Renal cortical epithelial cell (primary cell): ENCODE measurements around the gene ADGRL1. TPM values are rescaled to one million over a fixed set of nuclear protein-coding genes. Genes with fewer than 3 reads are reported as not detected.
"Not testable (repeated sequence)": the region's sequence is repeated elsewhere in the genome, so short reads cannot be mapped to it uniquely, and the experiment has no call there.

Experiments
- DNase-seq: peaks from one replicate; pipeline ENCODE4 v3.0.0-alpha.2; 2011; ENCODE audit warnings: low read depth
- total RNA-seq: library from RNA; depleted of rRNA; stranded (reverse); fragments of >200 nt; gene quantifications from 2 replicates; pipeline ENCODE4 v1.2.3, GENCODE V29; 2014

The ADGRL1 gene
- total RNA-seq, 1 donor from 2014 or later: 14.8 TPM

DNA sequence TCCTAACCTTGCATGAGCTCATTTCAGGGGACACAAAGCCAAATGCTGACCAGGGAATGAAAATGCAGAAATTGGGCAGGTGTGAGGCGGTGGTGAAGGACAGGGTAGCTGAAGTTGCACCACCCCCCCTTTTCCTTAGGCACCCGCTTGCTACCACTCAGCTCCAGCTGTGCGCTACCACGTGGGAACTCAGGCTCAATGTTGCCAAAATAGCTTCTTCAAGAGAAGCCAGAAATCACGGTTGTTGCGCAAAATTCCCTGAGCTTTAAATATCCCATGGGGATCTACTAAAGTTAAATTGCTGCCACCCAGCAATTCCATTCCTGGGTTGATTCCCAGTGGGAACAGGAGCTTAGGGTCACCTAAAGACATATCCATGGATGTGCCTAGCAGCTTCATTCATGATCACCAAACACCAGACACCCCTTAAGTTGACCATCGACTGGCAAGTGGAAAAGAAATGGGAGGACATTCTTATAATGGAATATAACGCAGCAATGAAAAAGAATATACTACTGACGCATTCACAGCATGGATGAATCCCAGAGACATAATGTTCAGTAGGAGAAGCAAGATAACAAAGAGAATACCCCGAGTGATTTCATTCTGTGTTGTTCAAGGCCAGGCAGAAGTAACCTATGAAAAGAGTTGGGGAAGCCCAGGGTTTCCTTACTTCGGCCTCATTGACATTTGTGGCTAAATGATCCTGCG is 12.8 kb upstream of the ADGRL1 start:
- no peak for DNase-seq

DNA sequence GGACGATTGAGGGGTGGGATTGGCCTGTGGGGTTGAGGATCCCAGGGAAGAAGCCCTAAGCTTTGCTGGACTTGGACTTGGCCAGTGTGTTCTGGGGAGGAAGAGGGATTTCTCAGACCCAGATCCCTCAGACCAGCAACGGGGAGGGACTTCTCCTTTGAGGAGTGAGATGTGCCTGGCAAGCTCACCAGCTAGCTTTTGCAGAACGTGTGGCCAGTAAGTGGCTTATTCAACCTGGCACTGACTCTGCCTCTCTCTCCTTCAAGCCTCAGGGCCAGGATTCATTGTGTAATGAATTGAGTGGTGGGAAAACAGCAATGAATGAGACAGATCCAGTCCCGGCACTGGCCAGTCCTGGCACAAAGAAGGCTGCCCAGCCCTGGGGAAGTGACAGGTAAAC is 11.9 kb upstream of the ADGRL1 start:
- DNase-seq: not testable (repeated sequence)

DNA sequence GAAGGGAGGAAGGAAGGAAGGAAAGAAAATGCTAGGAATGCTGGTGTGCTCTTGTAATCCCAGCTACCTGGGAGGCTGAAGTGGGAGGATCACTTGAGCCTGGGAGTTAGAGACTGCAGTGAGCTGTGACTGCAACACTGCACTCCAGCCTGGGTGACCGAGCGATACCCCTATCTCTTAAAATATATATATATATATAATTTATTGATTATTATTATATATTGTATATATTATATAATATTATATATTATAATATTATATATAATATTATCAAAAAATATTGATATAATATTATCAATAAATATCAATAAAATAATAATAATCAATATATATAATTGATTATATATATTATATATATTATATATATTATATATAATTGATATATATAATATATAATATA is 8.6 kb upstream of the ADGRL1 start:
- DNase-seq: no peak

DNA sequence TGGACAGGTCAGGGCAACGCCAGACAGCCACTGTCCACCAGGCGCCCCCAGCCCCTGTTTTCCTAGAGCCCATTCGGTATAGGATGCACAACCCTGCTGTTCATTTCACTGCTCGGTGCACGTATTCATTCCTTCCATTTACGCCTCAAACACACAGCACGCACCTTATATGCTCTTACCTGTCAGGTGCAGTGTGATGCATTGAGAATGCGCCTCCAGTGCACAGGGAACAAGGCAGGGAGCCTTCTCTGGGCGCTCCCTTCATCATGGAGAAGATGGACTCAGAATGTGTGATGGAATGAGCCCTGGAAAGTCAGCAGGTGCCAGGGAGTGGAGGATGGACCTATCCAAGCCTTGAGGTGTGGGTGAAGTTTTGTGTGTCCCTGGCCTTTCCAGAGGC is 4.2 kb upstream of the ADGRL1 start:
- not testable (repeated sequence) for DNase-seq

DNA sequence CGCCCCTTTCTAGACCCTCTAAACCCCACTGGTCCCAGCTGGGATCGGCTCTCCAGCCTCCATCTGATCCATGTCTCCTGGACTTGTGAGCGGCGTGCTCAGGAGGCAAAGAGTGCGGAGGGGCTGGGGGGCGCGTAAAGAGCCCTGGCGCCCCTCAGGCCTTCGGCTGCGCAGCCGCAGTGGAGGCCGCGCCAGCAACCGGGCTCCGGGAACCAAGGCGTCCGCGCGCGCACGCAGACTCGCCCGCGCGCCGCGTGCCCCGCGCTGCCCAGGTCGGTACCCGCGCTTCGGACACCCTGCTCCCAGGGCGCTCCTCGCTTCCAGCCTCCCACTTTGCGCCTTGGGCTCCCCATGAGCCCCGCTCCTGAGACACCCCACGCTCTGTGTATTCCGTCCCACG is 3.4 kb upstream of the ADGRL1 start:
- not testable (repeated sequence) for DNase-seq

DNA sequence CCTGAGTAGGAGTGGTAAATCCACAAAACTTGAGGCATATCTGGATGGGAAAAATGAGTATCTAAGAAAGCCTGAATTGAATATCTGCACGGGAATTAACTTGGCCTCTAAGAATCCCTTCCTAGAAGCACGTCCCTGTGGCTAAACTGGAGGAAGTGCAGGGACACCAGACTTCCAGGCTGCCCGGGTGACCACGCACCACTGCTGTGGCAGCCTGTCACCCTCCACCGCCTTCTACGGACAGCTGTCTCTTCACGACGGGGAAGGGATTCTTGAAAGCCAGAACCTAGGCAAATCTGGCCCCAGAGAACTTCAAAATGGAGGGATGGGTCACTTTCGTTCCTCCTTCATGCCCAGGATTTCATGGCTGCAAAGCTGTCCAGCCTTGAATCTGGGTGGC is 2.5 kb upstream of the ADGRL1 start:
- not testable (repeated sequence) for DNase-seq

DNA sequence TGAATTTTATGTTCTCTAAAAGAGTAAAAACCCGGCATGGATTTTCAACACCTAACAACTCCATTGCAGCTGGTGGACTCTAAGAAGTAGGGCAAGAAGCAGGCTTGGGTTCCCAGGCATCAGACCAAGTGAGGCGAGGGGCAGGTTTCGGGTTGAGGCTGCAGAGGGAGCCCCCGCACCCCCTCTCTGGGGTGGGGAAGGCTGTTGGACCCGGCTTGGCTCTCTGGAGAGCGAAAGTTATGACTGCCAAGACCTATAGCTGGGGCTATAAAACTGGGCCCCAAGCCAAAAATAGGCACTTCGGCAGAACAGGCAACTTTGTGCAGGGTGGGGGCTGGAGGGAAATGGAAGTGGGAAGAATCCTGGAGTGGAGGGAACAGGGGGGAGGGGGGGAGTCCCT is 1.8 kb upstream of the ADGRL1 start:
- not testable (repeated sequence) for DNase-seq

DNA sequence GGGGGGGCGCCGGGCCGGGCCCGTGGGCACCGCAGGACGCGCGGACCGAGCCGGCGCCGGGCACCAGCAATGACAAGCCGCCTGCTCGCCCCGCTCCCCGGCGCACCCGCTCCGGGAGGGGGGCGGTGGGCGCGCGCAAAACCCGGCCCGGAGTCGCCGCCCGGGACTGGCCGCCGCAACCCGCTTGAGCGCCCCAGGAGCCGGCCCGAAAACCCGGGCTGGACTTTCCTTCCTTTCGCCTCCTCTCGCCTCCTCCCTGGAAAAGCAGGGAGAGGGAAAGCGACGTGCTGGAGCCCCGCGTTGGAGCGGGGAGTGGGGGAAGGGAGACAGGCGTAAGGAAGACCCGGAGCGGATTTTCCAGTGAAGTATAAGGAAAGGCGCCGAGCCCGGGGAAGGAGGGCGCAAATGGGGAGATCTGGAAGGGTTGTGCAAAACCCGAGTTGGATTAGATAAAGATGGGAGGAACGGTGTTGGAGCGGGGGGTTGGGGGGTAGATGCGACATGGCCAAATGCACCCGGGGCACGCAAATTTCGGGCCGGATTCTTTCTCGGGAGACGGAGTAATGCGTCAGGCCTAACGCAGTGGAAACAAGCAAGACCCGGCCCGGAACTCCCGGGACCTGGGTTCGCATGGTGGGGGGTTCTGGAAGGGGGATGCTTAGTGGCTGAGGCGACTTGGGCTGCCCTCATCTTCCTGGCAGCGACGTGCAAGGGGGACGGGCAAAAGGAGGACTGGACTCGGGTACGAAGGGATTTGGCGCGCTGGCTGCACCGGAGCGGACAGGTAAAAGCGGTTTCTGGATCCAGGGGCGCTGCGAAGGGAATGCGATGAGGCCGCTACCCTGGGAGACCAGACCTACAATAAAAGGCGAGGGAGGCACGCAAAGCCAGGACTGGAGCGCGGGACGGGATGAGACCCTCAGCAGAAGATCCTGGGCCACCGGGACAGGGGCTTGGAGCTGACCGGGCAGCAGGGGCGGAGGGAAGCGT is 1.1 kb upstream of the ADGRL1 start:
- peak; percentile 66 for DNase-seq

DNA sequence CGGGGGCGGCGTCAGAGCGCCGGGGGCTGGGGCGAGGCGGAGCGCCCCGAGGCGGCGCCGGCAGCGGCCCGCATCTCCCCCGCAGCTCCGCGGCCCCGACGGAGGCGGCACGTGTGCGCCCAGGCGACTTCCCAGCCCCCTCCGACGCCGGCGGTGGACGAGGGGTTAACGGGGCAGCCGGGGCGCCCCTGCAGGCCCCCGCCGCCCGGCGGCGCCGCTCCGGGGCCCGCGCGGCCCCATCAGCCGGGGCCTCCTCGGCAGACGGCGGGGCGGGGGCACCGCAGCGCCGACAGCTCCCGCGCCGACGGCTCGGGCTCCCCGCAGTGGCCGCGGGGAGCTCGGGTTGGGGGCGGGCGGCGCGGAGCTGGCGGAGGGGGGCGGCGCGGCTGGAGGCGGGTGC is 339 bp upstream of the ADGRL1 start:
- DNase-seq: not testable (repeated sequence)

DNA sequence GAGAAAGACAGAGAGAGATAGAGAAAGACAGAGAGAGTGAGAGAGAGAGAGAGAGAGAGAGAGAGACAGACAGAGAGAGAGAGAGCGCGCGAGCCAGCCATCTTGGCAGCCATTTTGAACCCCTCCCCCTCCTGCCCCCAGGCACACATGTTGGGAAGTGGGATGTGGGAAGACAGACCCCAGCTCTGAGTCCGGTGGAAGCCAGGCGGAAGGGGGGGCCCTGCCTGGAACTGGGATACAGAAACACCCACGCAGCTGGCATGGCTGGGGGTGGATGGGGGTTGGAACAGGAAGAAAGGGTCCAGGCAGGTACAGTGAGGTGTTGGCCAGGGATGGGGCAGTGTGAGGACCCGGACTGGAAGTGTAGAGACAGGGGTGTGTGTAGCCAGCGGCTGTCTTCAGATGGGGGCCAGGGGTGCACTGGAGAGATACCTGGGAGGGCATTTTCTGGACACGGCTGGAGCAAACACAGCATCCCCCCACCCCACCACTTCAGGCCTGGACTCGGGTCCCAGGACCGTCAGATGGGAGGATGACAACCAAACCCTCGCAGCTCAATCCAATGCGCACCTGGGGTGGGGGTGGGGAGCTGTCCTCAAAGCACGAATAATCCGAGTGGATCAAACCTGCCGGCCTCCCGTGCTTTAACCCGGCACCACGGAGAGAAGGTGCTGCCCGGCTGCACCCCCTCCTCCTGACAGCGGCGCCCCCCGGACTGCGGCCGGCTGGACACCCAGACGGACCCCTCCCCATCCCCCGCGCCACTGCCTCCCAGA is 1.1 kb downstream of the ADGRL1 start:
- DNase-seq: not testable (repeated sequence)

DNA sequence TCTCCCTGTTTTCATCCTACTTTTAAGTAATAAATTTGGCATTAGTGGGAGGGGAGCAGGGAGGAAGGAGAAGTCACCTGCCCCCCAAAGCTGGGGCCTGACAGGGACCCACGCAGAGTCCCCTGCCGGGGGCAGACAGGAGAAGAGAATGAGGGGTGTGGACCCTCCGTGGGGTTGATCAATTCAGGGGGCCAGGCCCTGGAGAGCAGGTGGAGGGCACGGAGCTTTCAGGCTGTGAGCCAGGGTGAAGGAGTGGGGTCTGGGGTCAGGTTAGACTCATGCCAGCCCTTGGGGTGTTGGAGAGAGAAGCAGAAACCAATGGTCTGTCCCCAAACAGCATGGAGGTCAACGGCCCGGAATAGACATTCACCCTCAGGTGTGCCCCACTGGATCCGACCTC is 1.8 kb downstream of the ADGRL1 start:
- not testable (repeated sequence) for DNase-seq

DNA sequence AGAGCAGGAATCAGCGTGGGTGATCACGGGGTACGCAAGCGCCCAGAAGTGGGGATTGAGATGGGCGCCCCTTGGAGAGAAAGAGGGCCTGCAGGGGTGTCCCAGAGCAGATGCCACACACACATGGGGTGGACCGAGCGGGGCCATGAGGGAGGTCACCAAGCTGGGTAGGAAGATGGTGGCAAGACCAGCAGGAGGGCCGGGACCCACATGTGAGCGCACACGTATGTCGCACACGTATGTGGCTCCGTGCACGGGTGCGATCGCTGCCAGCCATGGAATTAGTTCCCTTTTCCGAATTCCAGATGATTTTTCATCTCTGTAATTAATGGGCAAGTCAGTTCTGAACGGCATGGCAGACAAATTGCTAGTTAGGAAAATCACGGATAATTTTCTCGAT is 2.2 kb downstream of the ADGRL1 start:
- DNase-seq: not testable (repeated sequence)

DNA sequence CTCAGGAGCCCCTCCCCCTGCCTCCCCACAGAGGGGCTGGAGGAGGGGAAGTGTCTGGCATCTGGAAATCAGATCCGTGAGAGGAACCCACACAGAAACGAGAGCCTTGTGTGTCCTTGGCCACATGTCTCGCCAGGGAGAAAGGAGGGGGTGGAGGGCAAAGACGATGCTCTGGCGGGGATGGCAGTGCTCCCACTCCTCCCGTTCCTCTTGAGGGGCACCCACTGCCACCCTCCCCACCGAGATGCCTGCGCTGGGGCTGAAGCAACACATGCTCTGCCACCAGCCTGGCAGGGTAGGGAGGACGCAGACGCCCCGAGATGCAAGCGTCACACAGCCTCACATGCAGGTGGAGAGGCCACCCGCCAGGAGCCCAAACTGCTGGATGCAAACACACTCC is 2.8 kb downstream of the ADGRL1 start:
- no peak for DNase-seq

DNA sequence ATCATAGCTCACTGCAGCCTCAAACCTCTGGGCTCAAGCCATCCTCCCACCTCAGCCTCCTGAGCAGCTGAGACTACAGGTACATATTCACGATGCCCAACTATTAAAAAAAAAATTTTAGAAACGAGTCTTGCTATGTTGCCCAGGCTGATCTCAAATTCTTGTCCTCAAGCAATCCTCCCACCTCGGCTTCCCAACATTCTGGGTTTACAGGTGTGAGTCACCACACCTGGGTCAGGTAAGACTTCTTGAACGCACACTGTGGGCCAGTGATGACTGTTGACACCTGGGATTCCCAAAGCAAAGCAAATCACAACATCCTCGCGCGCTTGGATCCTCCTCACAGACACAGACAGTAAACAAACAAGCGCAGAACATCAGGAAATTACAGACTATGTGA is 4.5 kb downstream of the ADGRL1 start:
- DNase-seq: not testable (repeated sequence)

DNA sequence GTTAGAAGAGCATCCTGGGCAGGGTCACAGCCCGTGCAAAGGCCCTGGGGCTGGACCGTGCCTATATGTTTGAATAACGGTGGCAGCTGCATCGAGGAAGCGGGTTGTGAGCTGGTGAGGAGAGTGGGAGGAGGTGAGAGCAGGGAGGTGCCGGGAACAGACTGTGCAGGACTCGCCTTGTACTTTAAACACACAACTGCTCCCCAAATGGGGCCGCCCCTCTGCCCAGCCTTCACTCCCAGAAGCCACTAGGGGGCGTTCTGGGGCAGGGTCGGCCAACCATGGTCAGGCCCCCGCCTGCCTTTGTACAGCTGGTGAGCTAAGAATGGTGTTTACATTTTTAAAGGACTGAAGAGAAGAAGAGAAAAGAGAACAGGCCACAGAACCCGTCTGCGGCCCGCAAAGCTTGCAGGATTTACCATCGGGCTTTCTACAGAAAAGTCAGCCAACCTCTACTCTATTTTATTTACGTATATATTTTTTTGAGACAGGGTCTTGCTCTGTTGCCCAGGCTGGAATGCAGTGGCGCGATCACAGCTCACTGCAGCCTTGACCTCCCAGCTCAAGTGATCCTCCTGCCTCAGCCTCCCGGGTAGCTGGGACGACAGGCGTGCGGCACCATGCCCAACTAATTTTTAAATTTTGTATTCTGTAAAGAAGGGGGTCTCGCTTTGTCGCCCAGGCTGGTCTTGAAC is 5.7 kb downstream of the ADGRL1 start:
- not testable (repeated sequence) for DNase-seq

DNA sequence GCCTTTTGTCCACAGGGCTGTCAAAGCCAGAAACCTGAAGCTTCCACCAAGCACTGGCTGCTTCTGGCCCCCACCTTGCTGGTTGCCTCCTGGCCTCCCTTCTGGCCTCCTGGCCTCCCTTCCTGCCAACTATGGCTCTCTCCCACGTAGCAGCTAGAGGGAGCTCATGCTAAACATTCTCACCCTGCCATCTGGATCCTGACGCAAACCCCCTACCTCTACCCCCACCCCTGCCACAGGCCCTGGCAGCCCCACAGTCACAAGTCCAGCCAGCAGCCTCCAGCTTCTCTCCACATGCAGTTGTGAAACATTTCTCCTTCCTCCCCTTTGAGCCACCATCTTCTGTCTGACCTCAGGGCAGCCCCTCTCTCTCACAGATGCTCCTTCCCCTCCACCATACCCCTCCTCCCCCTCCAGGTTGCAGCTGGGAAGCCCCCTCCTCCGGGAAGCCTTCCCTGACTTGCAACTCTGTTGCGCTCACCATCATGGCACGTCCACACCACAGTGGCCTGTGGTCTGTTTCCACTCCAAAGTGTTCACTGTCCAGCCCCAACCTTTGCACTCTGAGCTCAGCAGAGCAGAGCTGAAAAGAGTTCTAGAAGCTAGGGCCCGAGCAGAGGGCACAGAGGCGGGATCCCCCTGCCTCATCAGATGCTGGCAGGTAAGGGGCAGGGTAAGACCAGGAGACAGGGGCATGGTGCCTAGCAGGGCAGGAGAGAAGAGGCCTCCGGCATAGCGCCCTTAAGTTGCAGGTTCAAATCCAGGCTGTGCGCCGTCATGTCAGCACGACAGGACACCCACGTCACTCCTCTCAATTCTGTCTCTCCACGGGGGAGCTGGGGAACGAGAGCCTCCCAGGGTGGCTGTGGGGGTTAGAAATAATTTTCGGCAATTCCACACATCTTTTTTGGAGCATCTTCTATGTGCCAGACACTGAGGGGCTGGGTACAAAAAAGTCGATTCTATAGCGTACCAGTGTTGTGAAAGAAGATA is 7.3 kb downstream of the ADGRL1 start:
- no peak for DNase-seq

DNA sequence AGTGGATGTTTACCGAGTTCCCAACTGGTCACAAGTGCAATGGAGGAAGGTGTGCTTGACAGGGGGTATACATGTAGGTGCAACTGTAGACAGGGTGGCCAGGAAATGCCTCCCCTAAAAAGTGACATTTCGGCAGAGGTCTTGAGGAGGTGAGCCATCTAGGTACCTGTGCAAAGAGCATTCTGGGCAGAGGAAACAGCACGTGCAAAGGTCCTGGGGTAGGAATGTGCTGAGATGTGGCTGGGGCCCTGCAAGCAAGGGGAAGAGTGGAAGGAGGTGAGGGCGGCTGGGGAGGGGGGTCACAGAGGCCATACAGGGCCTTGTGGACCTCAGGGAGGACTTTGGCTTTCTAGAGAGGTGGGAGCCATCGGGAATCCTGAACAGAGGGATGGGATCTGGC is 8.1 kb downstream of the ADGRL1 start:
- DNase-seq: no peak

DNA sequence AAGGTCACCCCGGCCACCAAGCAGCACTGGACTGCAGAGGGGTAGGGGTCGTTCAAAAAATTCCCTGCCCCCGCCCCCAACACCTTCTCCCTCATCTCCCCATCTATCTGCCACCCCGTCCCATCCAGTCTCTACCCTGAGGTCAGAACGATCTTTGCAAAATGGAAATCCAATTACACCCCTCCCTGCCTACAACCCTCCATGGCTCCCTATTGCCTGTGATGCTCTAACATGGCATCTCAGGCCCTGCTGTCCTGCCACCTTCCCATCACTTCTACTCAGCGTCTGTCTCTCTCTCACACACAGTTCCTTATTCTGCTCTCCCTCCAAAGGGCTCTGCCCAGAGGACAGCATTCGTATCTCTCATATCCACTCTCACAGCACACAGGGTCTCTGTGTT is 8.7 kb downstream of the ADGRL1 start:
- DNase-seq: not testable (repeated sequence)

DNA sequence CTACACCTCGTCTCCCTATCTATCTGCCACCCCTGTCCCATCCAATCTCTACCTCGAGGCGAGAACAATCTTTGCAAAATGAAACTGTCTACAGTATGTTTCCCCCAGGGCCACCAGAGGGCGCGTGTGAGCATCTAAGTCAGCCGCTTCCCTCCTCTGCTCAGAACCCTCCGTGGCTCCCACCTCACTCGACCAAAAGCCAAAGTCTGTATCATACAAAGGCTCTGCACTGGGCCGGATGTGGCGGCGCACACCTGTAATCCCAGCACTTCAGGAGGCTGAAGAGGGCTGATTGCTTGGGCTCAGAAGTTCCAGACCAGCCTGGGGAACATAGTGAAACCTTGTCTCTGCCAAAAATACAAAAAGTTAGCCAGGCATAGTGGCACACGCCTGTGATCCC is 9.9 kb downstream of the ADGRL1 start:
- peak; percentile 25 for DNase-seq

DNA sequence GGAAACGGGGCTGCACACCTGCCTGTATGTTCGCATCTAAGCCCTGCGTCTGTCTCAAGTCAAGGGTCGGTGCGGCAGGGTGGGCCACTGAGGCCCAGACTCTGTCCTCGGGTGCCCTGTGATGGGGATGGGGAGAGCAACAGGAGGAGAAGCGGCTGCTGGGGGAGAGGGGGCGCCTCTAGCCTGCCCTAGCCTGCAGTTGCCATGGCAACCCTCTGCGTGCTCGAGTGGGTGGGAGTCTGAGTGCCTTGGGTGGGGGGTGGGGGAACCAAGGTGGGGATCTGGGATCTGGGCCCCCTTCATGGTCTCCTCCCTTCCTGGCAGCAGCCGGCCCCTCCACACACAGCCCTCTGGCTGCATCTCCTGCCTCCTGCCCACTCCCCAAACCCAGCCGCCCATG is 10.8 kb downstream of the ADGRL1 start:
- not testable (repeated sequence) for DNase-seq
